MM.1S (cell line): Measurements from ENCODE around the gene FGGY.
"Not testable (repeated sequence)": the region's sequence is repeated elsewhere in the genome, so short reads cannot be mapped to it uniquely, and the experiment has no call there.

Experiments used
- DNase-seq: peaks from one replicate; pipeline ENCODE4 v3.0.0-alpha.2; 2015
- H2AFZ ChIP-seq: fragments of 300-600 bp; sonication (generic); 2 replicates; pipeline ENCODE4 v1.6.0; 2016; ENCODE audit warnings: antibody characterized with exemption, low read length
- H3F3A ChIP-seq: fragments of 300-600 bp; sonication (generic); 2 replicates; pipeline ENCODE4 v1.6.1; 2016; ENCODE audit warnings: mild to moderate bottlenecking, antibody characterized with exemption, low read length, moderate library complexity, mixed read lengths; ENCODE audit not compliant: insufficient read depth
- H3K27ac ChIP-seq: fragments of 300-600 bp; sonication (generic); 2 replicates; pipeline ENCODE4 v1.5.1; 2016; ENCODE audit warnings: mild to moderate bottlenecking, low read length
- H3K27me3 ChIP-seq: fragments of 300-600 bp; sonication (generic); replicated peaks from 2 replicates; pipeline ENCODE4 v1.6.0; 2016; ENCODE audit warnings: low read length; ENCODE audit not compliant: insufficient read depth
- H3K36me3 ChIP-seq: fragments of 300-600 bp; sonication (generic); replicated peaks from 2 replicates; pipeline ENCODE4 v1.6.1; 2016; ENCODE audit warnings: mild to moderate bottlenecking, low read length, mixed read lengths; ENCODE audit not compliant: insufficient read depth
- H3K4me1 ChIP-seq: fragments of 300-600 bp; sonication (generic); 2 replicates; pipeline ENCODE4 v1.6.1; 2016; ENCODE audit warnings: low read length, mixed read lengths
- H3K4me2 ChIP-seq: fragments of 300-600 bp; sonication (generic); 2 replicates; pipeline ENCODE4 v1.6.0; 2016; ENCODE audit warnings: low read depth, low read length
- H3K4me3 ChIP-seq: fragments of 300-600 bp; sonication (generic); 2 replicates; pipeline ENCODE4 v1.5.1; 2016; ENCODE audit warnings: low read length, mixed read lengths
- H3K79me2 ChIP-seq: fragments of 300-600 bp; sonication (generic); 2 replicates; pipeline ENCODE4 v1.6.1; 2016; ENCODE audit warnings: mixed run types, low read length, mixed read lengths
- H3K9ac ChIP-seq: fragments of 300-600 bp; sonication (generic); 2 replicates; pipeline ENCODE4 v1.6.1; 2016; ENCODE audit warnings: low read length, mixed read lengths
- H3K9me2 ChIP-seq: fragments of 300-600 bp; sonication (generic); replicated peaks from 2 replicates; pipeline ENCODE4 v1.6.1; 2016; ENCODE audit warnings: mild to moderate bottlenecking, low read length, mixed read lengths; ENCODE audit not compliant: insufficient read depth
- H3K9me3 ChIP-seq: fragments of 300-600 bp; sonication (generic); replicated peaks from 2 replicates; pipeline ENCODE4 v1.6.1; 2016; ENCODE audit warnings: mild to moderate bottlenecking, low read length, mixed read lengths; ENCODE audit not compliant: insufficient read depth
- H4K20me1 ChIP-seq: fragments of 300-600 bp; sonication (generic); 2 replicates; pipeline ENCODE4 v1.6.1; 2016; ENCODE audit warnings: mild to moderate bottlenecking, low read length, moderate library complexity, mixed read lengths; ENCODE audit not compliant: insufficient read depth
- CTCF ChIP-seq: fragments of 300-600 bp; sonication (generic); IDR thresholded peaks from 2 replicates; pipeline ENCODE4 v1.5.1; 2016; ENCODE audit warnings: antibody characterized with exemption, low read length, mixed read lengths
- EZH2 ChIP-seq: fragments of 300-600 bp; sonication (generic); optimal IDR thresholded peaks from 2 replicates; pipeline ENCODE3; 2017; ENCODE audit warnings: low read depth, mild to moderate bottlenecking, antibody characterized with exemption, low read length, mixed read lengths
- EZH2phosphoT487 ChIP-seq: fragments of 300-600 bp; sonication (generic); IDR thresholded peaks from 2 replicates; pipeline ENCODE4 v1.6.1; 2018; ENCODE audit warnings: antibody characterized with exemption, low read length

The FGGY gene

GRCh38 chr1:59732214-59732955, 435.5 kb downstream of the FGGY start:
- Histone ChIP-seq H3K27me3 (no peaks in the 10 kb centered on the region), H3K4me2 (no peak overlapping the region), H4K20me1 (no peaks in the 10 kb centered on the region), H3K9ac (no peak overlapping the region), H3K9me3 (no peaks in the 10 kb centered on the region), H3K4me1 (no peaks in the 10 kb centered on the region), H3K9me2 (no peaks in the 10 kb centered on the region), H3K79me2 (no peaks in the 10 kb centered on the region), H3F3A (no peaks in the 10 kb centered on the region), H3K27ac (no peak overlapping the region), H2AFZ (no peak overlapping the region), H3K36me3 (no peaks in the 10 kb centered on the region), H3K4me3 (no peak overlapping the region)
- TF ChIP-seq EZH2 (no peak), CTCF (no peak), EZH2phosphoT487 (no peak)
- no peak for DNase-seq

GRCh38 chr1:59733443-59734141, 436.7 kb downstream of the FGGY start:
- H3F3A ChIP-seq, result no peaks in the 10 kb centered on the region
- TF ChIP-seq EZH2phosphoT487 (no peak), CTCF (no peak), EZH2 (no peak)
- H3K27ac ChIP-seq, result no peak overlapping the region
- no peak overlapping the region for H2AFZ ChIP-seq
- no peaks in the 10 kb centered on the region for H3K79me2 ChIP-seq
- DNase-seq, result no peak
- no peaks in the 10 kb centered on the region for H4K20me1 ChIP-seq
- H3K9me2 ChIP-seq, result no peaks in the 10 kb centered on the region
- no peaks in the 10 kb centered on the region for H3K9me3 ChIP-seq
- no peak overlapping the region for H3K4me3 ChIP-seq
- H3K4me1 ChIP-seq, result no peaks in the 10 kb centered on the region
- no peaks in the 10 kb centered on the region for H3K27me3 ChIP-seq
- H3K4me2 ChIP-seq, result no peak overlapping the region
- no peak overlapping the region for H3K9ac ChIP-seq
- no peaks in the 10 kb centered on the region for H3K36me3 ChIP-seq

- not testable (repeated sequence) for H3K9me3 ChIP-seq, H3K9ac ChIP-seq, H3K36me3 ChIP-seq, H3K9me2 ChIP-seq, DNase-seq, H3K4me2 ChIP-seq, H3K27ac ChIP-seq, H3K4me1 ChIP-seq, H2AFZ ChIP-seq, H3K79me2 ChIP-seq, H4K20me1 ChIP-seq, H3F3A ChIP-seq, H3K4me3 ChIP-seq, H3K27me3 ChIP-seq
These were observed 439.0 kb downstream of the FGGY start for GRCh38 chr1:59735927-59736326.

GRCh38 chr1:59736744-59737143, 439.9 kb downstream of the FGGY start:
- H3K4me3 ChIP-seq, result no peak overlapping the region
- H3K9ac ChIP-seq, result no peak overlapping the region
- TF ChIP-seq EZH2, result no peak
- DNase-seq, result no peak
- H3F3A ChIP-seq, result no peaks in the 10 kb centered on the region
- H3K79me2 ChIP-seq, result no peaks in the 10 kb centered on the region
- no peak overlapping the region for H2AFZ ChIP-seq
- no peaks in the 10 kb centered on the region for H3K9me3 ChIP-seq
- no peaks in the 10 kb centered on the region for H3K4me1 ChIP-seq
- no peaks in the 10 kb centered on the region for H3K9me2 ChIP-seq
- H3K36me3 ChIP-seq, result no peaks in the 10 kb centered on the region
- H3K27ac ChIP-seq, result no peak overlapping the region
- H4K20me1 ChIP-seq, result no peaks in the 10 kb centered on the region
- H3K4me2 ChIP-seq, result no peak overlapping the region
- no peaks in the 10 kb centered on the region for H3K27me3 ChIP-seq
